Neural progenitor cell (in vitro differentiated cells): ENCODE measurements around the gene TBC1D30.

Source experiments
- EZH2phosphoT487 ChIP-seq: fragments of 200-600 bp; sonication (generic); IDR thresholded peaks from 2 replicates; pipeline ENCODE4 v1.6.1; 2017; ENCODE audit warnings: antibody characterized with exemption
- TF ChIP-seq, protein P1 (sequence below): fragments of 200-600 bp; sonication (generic); IDR thresholded peaks from 2 replicates; pipeline ENCODE4 v1.5.1; 2017; ENCODE audit warnings: antibody characterized with exemption, mild to moderate bottlenecking

DNA sequence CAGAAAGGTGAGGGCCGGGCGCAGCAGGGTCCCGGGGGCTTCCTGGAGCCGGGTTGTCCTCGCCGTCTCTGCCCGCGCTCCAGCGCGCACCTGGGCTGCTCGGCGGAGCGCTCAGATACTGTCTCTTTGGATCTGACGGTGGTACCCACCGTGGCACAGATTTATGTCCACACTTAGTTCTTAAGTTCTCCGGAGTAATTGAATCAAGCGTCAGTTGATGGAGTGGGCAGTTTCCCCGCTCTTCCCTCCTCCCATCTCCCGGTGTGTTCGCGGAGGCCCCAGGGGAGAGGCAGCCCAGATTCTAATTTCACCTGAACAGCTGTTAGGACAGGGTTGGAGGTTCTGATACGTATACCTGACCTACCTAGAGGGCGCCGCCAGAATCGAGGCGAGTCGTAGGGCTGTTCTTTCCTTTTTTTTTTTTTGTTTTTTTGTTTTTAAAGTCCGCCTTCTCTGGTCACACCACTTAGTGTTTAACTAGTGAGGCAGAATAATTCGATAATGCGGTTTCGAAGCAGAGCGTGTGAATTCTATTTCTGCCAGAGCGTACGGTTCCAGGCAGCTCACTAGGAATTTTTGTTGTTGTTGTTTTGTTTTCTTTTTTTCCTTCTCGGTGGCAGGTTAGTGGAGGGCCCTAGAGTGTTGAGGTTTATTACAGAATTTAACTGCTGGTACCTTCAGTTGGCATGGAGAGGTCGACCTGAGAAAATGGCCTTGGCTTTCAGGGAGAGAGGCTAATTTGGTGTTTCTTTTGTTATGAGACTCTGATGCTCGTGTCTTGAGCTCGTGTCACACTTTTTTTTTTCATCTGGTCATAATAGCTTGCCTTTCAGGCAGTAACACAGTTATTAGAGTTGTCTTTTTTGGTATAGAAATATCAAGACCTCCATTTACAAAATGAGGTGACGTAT, 42.9 kb upstream of the TBC1D30 start:
- no peak for TF ChIP-seq EZH2phosphoT487
- TF ChIP-seq, protein P1, sequence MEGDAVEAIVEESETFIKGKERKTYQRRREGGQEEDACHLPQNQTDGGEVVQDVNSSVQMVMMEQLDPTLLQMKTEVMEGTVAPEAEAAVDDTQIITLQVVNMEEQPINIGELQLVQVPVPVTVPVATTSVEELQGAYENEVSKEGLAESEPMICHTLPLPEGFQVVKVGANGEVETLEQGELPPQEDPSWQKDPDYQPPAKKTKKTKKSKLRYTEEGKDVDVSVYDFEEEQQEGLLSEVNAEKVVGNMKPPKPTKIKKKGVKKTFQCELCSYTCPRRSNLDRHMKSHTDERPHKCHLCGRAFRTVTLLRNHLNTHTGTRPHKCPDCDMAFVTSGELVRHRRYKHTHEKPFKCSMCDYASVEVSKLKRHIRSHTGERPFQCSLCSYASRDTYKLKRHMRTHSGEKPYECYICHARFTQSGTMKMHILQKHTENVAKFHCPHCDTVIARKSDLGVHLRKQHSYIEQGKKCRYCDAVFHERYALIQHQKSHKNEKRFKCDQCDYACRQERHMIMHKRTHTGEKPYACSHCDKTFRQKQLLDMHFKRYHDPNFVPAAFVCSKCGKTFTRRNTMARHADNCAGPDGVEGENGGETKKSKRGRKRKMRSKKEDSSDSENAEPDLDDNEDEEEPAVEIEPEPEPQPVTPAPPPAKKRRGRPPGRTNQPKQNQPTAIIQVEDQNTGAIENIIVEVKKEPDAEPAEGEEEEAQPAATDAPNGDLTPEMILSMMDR = peak; percentile 14
